GM12865 (cell line): ENCODE data around the gene WNK2.

Experiments used
- DNase-seq: peaks from one replicate; pipeline ENCODE4 v3.0.0; 2010; ENCODE audit warnings: low read depth
- H3K4me3 ChIP-seq: 2 replicates; pipeline ENCODE4 v1.5.1; 2011; ENCODE audit warnings: mild to moderate bottlenecking, low read depth, low read length, control low read depth
- CTCF ChIP-seq: IDR thresholded peaks from 2 replicates; pipeline ENCODE4 v1.5.1; 2011; ENCODE audit warnings: low read length, control low read depth, low read depth, inconsistent platforms; ENCODE audit not compliant: insufficient read depth; ENCODE audit errors: missing control alignments

WNK2 gene

GRCh38 chr9:93203718-93204469 is 20.0 kb downstream of the WNK2 start:
- DNase-seq, result no peak
- no peak for TF ChIP-seq CTCF
- no peak overlapping the region for H3K4me3 ChIP-seq

GRCh38 chr9:93204470-93205043 is 20.6 kb downstream of the WNK2 start:
- DNase-seq, result no peak
- no peak overlapping the region for H3K4me3 ChIP-seq
- TF ChIP-seq CTCF, result no peak

GRCh38 chr9:93205045-93205768 is 21.3 kb downstream of the WNK2 start:
- DNase-seq, result no peak
- TF ChIP-seq CTCF, result no peak
- H3K4me3 ChIP-seq, result no peak overlapping the region

- TF ChIP-seq CTCF, result no peak
- no peak overlapping the region for H3K4me3 ChIP-seq
- DNase-seq, result no peak
These were observed 22.1 kb downstream of the WNK2 start for GRCh38 chr9:93205896-93206575.

- no peak for DNase-seq
- no peak for TF ChIP-seq CTCF
- H3K4me3 ChIP-seq, result no peak overlapping the region
These were observed 22.7 kb downstream of the WNK2 start for GRCh38 chr9:93206576-93207155.

GRCh38 chr9:93207326-93207814 is 23.4 kb downstream of the WNK2 start:
- no peak for DNase-seq
- no peak for TF ChIP-seq CTCF
- H3K4me3 ChIP-seq, result no peak overlapping the region
